ENCODE data around the gene HMCN1. TPM values are rescaled to one million over a fixed set of nuclear protein-coding genes. Genes with fewer than 3 reads are reported as not detected.

Gene HMCN1
- total RNA-seq, 1 donor from 2014 or later = 3.4 TPM

DNA sequence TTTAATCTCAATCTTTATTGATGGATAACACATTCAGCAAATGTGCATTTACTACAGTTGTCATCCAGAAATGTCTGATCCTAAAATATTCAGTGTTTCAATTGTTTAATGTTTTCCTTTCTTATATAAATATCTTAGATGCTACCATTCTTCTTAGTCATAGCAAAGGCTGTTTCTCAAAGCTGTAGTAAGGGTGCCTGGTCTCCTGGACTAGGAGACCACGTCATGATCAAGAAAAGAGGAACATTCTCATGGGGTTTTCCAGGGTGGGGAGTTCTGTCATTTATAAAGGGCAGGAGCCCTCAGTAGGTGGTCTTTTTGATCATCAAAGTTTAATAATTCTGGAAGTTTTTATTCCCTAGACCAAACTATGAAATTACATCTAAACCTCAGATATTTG lies 292.8 kb downstream of the HMCN1 start:
- Mint-ChIP-seq H3K27ac (no peak overlapping the region), H3K9me3 (ENCODE audit: low read depth) (peaks cover 11% of the 10 kb centered on the region), H3K4me1 (ENCODE audit: low read depth) (no peaks in the 10 kb centered on the region), H3K4me3 (ENCODE audit: low read depth) (no peak overlapping the region), H3K36me3 (ENCODE audit: insufficient read depth) (no peaks in the 10 kb centered on the region), H3K27me3 (no peaks in the 10 kb centered on the region)
- TF ChIP-seq, protein P1, sequence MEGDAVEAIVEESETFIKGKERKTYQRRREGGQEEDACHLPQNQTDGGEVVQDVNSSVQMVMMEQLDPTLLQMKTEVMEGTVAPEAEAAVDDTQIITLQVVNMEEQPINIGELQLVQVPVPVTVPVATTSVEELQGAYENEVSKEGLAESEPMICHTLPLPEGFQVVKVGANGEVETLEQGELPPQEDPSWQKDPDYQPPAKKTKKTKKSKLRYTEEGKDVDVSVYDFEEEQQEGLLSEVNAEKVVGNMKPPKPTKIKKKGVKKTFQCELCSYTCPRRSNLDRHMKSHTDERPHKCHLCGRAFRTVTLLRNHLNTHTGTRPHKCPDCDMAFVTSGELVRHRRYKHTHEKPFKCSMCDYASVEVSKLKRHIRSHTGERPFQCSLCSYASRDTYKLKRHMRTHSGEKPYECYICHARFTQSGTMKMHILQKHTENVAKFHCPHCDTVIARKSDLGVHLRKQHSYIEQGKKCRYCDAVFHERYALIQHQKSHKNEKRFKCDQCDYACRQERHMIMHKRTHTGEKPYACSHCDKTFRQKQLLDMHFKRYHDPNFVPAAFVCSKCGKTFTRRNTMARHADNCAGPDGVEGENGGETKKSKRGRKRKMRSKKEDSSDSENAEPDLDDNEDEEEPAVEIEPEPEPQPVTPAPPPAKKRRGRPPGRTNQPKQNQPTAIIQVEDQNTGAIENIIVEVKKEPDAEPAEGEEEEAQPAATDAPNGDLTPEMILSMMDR (IDR thresholded peaks at IDR 0.05; ENCODE audit: unreplicated experiment) = no peak
- no peak for DNase-seq (ENCODE audit: low spot score, unreplicated experiment)

DNA sequence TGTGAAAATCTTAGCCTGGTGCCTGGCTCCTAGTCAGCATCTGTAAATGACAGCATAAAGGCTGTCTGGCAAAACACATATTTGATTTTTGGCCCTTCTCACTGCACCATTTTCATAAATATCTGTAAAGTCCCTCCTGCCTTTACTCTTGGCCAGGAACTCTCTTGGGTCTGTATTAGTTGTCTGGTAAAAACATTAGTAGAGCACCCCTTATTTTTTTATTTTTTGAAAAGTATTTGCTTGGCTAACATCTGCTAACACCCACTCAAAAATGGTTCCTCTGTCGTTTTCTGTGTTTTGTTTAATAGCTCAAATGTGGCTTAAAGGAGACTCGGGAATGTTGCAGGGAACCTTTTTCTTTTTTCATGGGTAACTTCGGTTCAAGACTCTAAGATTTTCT lies 293.4 kb downstream of the HMCN1 start:
- Mint-ChIP-seq H3K27ac (no peak overlapping the region), H3K27me3 (no peaks in the 10 kb centered on the region)

DNA sequence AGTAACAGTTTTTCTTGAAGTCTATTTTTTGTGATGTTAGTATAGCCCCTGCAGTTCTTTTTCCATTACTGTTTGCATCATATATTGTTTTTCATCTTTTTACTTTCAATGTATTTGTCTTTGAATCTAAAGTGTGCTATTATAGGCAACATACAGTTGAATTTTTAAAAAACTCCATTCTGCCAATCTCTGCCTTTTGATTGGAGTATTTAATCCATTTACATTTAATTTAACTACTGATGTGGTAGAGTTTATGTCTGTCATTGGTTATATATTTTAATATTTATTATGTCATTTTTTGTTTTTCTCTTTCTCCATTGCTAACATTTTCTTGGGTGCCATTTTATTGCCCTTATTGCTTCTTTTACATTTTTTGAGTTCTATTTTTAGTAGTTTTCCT lies 296.3 kb downstream of the HMCN1 start:
- H3K4me3 Mint-ChIP-seq (ENCODE audit: low read depth) = no peak overlapping the region
- TF ChIP-seq, protein P1 (IDR thresholded peaks at IDR 0.05; ENCODE audit: unreplicated experiment) = no peak
- no peaks in the 10 kb centered on the region for H3K27me3 Mint-ChIP-seq
- H3K27ac Mint-ChIP-seq = no peak overlapping the region
- peaks cover 14% of the 10 kb centered on the region for H3K9me3 Mint-ChIP-seq (ENCODE audit: low read depth)
- no peaks in the 10 kb centered on the region for H3K36me3 Mint-ChIP-seq (ENCODE audit: insufficient read depth)
- peaks cover 6% of the 10 kb centered on the region for H3K4me1 Mint-ChIP-seq (ENCODE audit: low read depth)
- DNase-seq (ENCODE audit: low spot score, unreplicated experiment) = no peak

More for the DNA sequence above, 293.4 kb downstream of the HMCN1 start:
- Mint-ChIP-seq H3K4me3 (ENCODE audit: low read depth) (no peak overlapping the region), H3K36me3 (ENCODE audit: insufficient read depth) (no peaks in the 10 kb centered on the region), H3K4me1 (ENCODE audit: low read depth) (no peaks in the 10 kb centered on the region), H3K9me3 (ENCODE audit: low read depth) (peaks cover 14% of the 10 kb centered on the region)
- no peak for DNase-seq (ENCODE audit: low spot score, unreplicated experiment)
- TF ChIP-seq, protein P1 (IDR thresholded peaks at IDR 0.05; ENCODE audit: unreplicated experiment) = no peak

DNA sequence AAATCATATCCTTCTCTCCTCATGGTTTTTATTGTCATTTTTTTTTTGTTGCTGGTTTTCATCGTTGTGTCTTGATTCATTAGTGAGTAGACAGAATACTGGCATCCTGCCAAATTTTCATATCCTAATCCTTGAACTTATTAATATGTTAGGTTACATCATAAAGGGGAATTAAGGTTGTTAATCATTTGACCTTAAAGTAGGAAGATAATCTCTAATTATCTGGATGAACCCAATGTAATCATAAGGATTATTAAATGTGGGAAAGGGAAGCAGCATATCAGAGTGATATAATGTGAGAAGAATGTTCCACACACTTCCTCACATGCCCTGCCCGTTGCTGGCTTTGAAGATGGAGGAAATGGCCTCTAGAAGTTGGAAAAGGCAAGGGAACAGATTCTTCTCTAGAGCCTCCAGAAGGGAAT lies 299.7 kb downstream of the HMCN1 start:
- Mint-ChIP-seq H3K9me3 (ENCODE audit: low read depth) (peaks cover 14% of the 10 kb centered on the region), H3K27ac (no peak overlapping the region), H3K4me1 (ENCODE audit: low read depth) (peaks cover 6% of the 10 kb centered on the region), H3K4me3 (ENCODE audit: low read depth) (no peak overlapping the region), H3K27me3 (no peaks in the 10 kb centered on the region), H3K36me3 (ENCODE audit: insufficient read depth) (no peaks in the 10 kb centered on the region)
- TF ChIP-seq, protein P1 (IDR thresholded peaks at IDR 0.05; ENCODE audit: unreplicated experiment) = no peak
- no peak for DNase-seq (ENCODE audit: low spot score, unreplicated experiment)

DNA sequence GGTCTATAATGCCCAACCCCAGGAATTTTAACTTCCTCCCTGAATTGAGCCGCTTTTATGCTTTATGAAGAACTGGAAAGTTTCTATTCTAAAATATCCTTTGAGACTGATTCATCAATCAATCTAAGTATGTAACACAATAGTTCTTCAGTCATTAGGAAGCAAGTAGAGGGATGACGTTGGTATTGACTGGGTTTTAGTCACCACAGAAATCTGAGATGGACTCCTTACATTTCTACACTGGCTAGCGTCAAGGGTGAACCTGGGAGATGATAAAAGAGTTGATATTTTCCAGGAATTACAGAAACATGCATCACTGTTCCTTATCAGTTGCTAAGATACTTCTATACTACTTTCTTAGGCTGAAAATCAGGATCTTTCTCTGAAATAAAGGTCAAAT lies 308.0 kb downstream of the HMCN1 start:
- no peaks in the 10 kb centered on the region for H3K27me3 Mint-ChIP-seq

More for the DNA sequence above, 308.0 kb downstream of the HMCN1 start:
- Mint-ChIP-seq H3K4me1 (ENCODE audit: low read depth) (peaks cover 9% of the 10 kb centered on the region), H3K4me3 (ENCODE audit: low read depth) (no peak overlapping the region), H3K9me3 (ENCODE audit: low read depth) (no peaks in the 10 kb centered on the region), H3K27ac (no peak overlapping the region), H3K36me3 (ENCODE audit: insufficient read depth) (no peaks in the 10 kb centered on the region)
- DNase-seq (ENCODE audit: low spot score, unreplicated experiment) = no peak
- TF ChIP-seq, protein P1 (IDR thresholded peaks at IDR 0.05; ENCODE audit: unreplicated experiment) = no peak

Measured in progenitor cell of endocrine pancreas (in vitro differentiated cells).